SU-DHL-6 (cell line): ENCODE results near the gene ALOX5.

ENCODE experiments used
- CTCF ChIP-seq: fragments of 200-600 bp; sonication (generic); IDR thresholded peaks from one replicate; pipeline ENCODE4 v1.5.1; 2017; ENCODE audit warnings: antibody characterized with exemption, mild to moderate bottlenecking, low read length, moderate library complexity; ENCODE audit not compliant: insufficient read depth, poor library complexity, severe bottlenecking
- EZH2phosphoT487 ChIP-seq: fragments of 200-600 bp; sonication (generic), shearing (Covaris generic); conservative IDR thresholded peaks from 2 replicates; pipeline ENCODE4 v1.6.1; 2018; ENCODE audit warnings: mild to moderate bottlenecking, antibody characterized with exemption, low read length, moderate library complexity, mixed read lengths

- TF ChIP-seq CTCF (no peak), EZH2phosphoT487 (no peak)
These were observed at the start of gene ALOX5 for GRCh38 chr10:45373576-45374349.
